ENCODE measurements around the gene NPFFR1.

DNA sequence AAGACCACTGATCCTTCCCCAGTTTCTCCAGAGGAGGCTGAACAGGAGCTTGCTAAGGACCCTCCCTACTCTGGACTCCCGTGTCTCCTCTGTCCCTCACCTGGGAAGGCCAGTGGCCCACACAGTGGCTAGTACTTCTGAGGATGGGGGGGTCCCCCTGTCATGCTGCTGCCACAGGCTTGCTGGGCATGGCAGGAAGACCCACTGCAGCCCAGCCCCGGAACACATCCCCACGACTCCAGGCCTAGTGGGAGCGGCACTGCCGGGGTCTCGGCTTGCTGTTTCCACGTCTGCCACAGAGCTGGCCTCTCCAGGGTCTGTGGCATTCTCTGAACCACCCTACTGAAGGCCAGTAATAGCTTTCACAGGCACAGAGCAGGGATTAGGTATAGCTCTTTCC lies 25.9 kb upstream of the NPFFR1 start:
- TF ChIP-seq, protein P1, sequence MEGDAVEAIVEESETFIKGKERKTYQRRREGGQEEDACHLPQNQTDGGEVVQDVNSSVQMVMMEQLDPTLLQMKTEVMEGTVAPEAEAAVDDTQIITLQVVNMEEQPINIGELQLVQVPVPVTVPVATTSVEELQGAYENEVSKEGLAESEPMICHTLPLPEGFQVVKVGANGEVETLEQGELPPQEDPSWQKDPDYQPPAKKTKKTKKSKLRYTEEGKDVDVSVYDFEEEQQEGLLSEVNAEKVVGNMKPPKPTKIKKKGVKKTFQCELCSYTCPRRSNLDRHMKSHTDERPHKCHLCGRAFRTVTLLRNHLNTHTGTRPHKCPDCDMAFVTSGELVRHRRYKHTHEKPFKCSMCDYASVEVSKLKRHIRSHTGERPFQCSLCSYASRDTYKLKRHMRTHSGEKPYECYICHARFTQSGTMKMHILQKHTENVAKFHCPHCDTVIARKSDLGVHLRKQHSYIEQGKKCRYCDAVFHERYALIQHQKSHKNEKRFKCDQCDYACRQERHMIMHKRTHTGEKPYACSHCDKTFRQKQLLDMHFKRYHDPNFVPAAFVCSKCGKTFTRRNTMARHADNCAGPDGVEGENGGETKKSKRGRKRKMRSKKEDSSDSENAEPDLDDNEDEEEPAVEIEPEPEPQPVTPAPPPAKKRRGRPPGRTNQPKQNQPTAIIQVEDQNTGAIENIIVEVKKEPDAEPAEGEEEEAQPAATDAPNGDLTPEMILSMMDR (IDR thresholded peaks at IDR 0.05), result no peak
- no peak for TF ChIP-seq EZH2 (IDR thresholded peaks at IDR 0.05)
- no peak for TF ChIP-seq EZH2phosphoT487 (IDR thresholded peaks at IDR 0.05)

All from neural progenitor cell (in vitro differentiated cells).